SU-DHL-6 (cell line): ENCODE data around the gene PIGN.

Experiments used
- EZH2phosphoT487 ChIP-seq: fragments of 200-600 bp; sonication (generic), shearing (Covaris generic); conservative IDR thresholded peaks from 2 replicates; pipeline ENCODE4 v1.6.1; 2018; ENCODE audit warnings: mild to moderate bottlenecking, antibody characterized with exemption, low read length, moderate library complexity, mixed read lengths
- TF ChIP-seq, protein P1 (sequence below): fragments of 200-600 bp; sonication (generic); IDR thresholded peaks from one replicate; pipeline ENCODE4 v1.5.1; 2017; ENCODE audit warnings: antibody characterized with exemption, mild to moderate bottlenecking, low read length, moderate library complexity; ENCODE audit not compliant: insufficient read depth, poor library complexity, severe bottlenecking

DNA sequence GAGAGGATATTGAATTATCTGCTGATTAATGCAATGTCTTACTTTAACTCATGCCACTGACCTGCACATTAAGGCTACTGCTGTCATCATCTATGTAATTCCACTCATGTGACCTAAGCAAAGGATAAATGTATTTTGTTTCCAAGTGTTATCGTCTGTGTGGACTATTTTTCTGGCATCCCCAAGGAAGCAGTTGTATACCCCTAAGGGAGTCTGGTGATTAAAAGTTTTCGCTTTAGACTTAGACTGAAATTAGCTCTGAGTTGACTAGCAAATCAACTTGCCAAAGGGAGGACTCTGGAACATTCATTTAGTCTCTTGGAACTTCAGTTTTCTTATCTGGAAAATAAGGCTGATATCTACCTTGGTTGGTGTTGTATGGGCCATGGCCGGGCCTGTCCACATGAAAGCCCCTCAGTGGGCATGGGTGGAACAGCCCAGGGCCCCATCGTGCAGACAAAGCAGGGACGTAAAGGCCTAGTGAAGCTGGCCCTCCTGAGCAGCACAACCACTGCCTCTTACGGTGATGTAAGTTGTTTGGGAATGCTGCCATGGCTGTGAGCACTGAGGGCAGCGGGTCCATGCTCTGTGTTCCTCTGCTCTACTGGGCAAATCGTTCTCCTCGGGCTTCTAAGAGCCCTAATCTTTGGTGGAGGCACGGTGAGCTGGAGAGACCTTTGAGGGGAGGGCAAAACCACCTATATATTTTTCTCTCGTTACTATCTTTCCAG, 149.7 kb downstream of the PIGN start:
- TF ChIP-seq, protein P1, sequence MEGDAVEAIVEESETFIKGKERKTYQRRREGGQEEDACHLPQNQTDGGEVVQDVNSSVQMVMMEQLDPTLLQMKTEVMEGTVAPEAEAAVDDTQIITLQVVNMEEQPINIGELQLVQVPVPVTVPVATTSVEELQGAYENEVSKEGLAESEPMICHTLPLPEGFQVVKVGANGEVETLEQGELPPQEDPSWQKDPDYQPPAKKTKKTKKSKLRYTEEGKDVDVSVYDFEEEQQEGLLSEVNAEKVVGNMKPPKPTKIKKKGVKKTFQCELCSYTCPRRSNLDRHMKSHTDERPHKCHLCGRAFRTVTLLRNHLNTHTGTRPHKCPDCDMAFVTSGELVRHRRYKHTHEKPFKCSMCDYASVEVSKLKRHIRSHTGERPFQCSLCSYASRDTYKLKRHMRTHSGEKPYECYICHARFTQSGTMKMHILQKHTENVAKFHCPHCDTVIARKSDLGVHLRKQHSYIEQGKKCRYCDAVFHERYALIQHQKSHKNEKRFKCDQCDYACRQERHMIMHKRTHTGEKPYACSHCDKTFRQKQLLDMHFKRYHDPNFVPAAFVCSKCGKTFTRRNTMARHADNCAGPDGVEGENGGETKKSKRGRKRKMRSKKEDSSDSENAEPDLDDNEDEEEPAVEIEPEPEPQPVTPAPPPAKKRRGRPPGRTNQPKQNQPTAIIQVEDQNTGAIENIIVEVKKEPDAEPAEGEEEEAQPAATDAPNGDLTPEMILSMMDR = no peak
- no peak for TF ChIP-seq EZH2phosphoT487
